OCI-LY1 (cell line): ENCODE results near the gene SPOPL.

Experiments used
- CTCF ChIP-seq: fragments of 200-600 bp; sonication (generic), shearing (Covaris generic); IDR thresholded peaks from 2 replicates; pipeline ENCODE4 v1.5.1; 2017; ENCODE audit warnings: mild to moderate bottlenecking, antibody characterized with exemption, low read length, moderate library complexity, mixed read lengths
- EZH2 ChIP-seq: fragments of 200-600 bp; sonication (generic), shearing (Covaris generic); IDR thresholded peaks from 2 replicates; pipeline ENCODE4 v1.8.0; 2017; ENCODE audit warnings: borderline replicate concordance, mixed run types, mild to moderate bottlenecking, antibody characterized with exemption, low read length, moderate library complexity, mixed read lengths

GRCh38 chr2:138503652-138504051 is 2.1 kb downstream of the SPOPL start:
- TF ChIP-seq CTCF = no peak
- TF ChIP-seq EZH2 = no peak
